Psoas muscle (tissue), 8 donors: ENCODE data around the gene GDF11. TPM values are rescaled to one million over a fixed set of nuclear protein-coding genes. Genes with fewer than 3 reads are reported as not detected.

Experiments used
- ATAC-seq, 4 donors: fragments of 200-7000 bp; cut with Tn5 transposase; one replicate each; pipeline ENCODE4 v1.9.1; 2020; ENCODE audit warnings: moderate library complexity in 3 of 4, mild to moderate bottlenecking in 2 of 4
- DNase-seq, 2 donors: peaks; one replicate each; pipeline ENCODE4 v3.0.0-alpha.2; 2020
- H3K27ac ChIP-seq: fragments of 200-600 bp; one replicate; pipeline ENCODE4 v1.8.0; 2022
- H3K27me3 ChIP-seq, 3 donors: fragments of 200-600 bp in 1 of 3; one replicate each; pipeline versions ENCODE4 v1.6.1 to v1.8.0; 2013 to 2022; ENCODE audit warnings: low read length in 2 of 3, mild to moderate bottlenecking in 2 of 3, moderate library complexity in 1 of 3; ENCODE audit not compliant: insufficient read depth in 3 of 3
- H3K36me3 ChIP-seq, 2 donors: fragments of 200-600 bp in 1 of 2; one replicate each; pipeline versions ENCODE4 v1.6.1 to v1.8.0; 2013 to 2022; ENCODE audit warnings: low read depth in 1 of 2, mild to moderate bottlenecking in 1 of 2, moderate library complexity in 1 of 2; ENCODE audit not compliant: insufficient read depth in 1 of 2
- H3K4me1 ChIP-seq: fragments of 200-600 bp; one replicate; pipeline ENCODE4 v1.8.0; 2022
- H3K4me3 ChIP-seq: fragments of 200-600 bp; one replicate; pipeline ENCODE4 v1.8.0; 2022; ENCODE audit warnings: mild to moderate bottlenecking
- H3K9me3 ChIP-seq: fragments of 200-600 bp; one replicate; pipeline ENCODE4 v1.8.0; 2022
- WGBS, 3 donors: extraction: QIAGEN DNeasy Blood & Tissue Kit; methylation state at CpG; one replicate each; pipeline versions ENCODE4 v1.1.6 to v1.1.7; 2013; 5-methylcytosine and 5-hydroxymethylcytosine counted together
- intact Hi-C, 2 donors: fragments of 100-400 bp; cut with DNase I; formaldehyde crosslinking; loops; one replicate each; pipeline versions ENCODE4 v1.11.0 to v1.14.2; 2022
- polyA plus RNA-seq, 3 donors: library from polyadenylated mRNA; stranded (reverse); fragments of 200-250 nt; gene quantifications; one replicate each; pipeline ENCODE4 v1.2.3, GENCODE V29; 2013
- total RNA-seq, 4 donors: library from RNA; stranded (reverse); fragmentation: NEBNext Ultra II Directional in 2 of 4; extraction: Animal tissue kit (Norgen Biotek cat#: 25700) in 2 of 4; gene quantifications; one replicate each; pipeline versions ENCODE4 v1.2.1 to v1.2.4, GENCODE V29; 2021 to 2023
- TF ChIP-seq, protein P1 (sequence below): fragments of 200-600 bp; IDR thresholded peaks from one replicate; pipeline ENCODE4 v1.8.0; 2022; ENCODE audit warnings: antibody characterized with exemption
- donor health status: healthy with polysubstance abuse.
- donor health status: DM: no; HTN: no; CAD: no; lungs with moderate emphysema.
- donor health status: Bipolar disorder and iron deficiency.
- donor health status: healthy.
- donor health status: DM: yes; HTN: yes; CAD: no.
- donor health status: DM: no; HTN: no; CAD: no.
- donor health status: DM: no; HTN: no; CAD: no.
- donor health status: DM: yes; HTN: yes; CAD: no.

The GDF11 gene
- total and polyA plus RNA-seq, 7 donors = 0.34 to 4.8 (median 1.4) TPM

DNA sequence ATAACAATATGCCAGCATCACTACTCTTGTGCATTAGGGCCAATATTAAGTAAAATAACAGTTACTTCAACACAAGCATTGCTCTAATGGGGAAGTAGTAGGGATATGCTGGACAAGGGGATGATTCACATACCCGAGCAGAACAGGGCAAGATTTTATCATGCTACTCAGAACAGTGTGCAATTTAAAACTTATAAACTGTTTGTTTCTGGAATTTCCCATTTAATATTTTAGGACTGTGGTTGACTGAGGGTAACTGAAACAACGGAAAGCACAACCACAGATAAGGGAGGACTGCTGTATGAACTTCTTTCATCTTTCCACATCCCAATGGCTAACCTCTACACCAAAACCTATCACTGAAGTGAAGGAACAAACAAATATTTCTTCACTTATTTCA is 37.8 kb downstream of the GDF11 start:
- Histone ChIP-seq H3K27ac (no peak overlapping the region), H3K27me3 (no peaks in the 10 kb centered on the region), H3K36me3 (peaks cover 7 to 99% of the 10 kb centered on the region in 2 donors), H3K4me3 (no peak overlapping the region), H3K4me1 (no peaks in the 10 kb centered on the region), H3K9me3 (no peaks in the 10 kb centered on the region)
- no peak for ATAC-seq
- TF ChIP-seq, protein P1, sequence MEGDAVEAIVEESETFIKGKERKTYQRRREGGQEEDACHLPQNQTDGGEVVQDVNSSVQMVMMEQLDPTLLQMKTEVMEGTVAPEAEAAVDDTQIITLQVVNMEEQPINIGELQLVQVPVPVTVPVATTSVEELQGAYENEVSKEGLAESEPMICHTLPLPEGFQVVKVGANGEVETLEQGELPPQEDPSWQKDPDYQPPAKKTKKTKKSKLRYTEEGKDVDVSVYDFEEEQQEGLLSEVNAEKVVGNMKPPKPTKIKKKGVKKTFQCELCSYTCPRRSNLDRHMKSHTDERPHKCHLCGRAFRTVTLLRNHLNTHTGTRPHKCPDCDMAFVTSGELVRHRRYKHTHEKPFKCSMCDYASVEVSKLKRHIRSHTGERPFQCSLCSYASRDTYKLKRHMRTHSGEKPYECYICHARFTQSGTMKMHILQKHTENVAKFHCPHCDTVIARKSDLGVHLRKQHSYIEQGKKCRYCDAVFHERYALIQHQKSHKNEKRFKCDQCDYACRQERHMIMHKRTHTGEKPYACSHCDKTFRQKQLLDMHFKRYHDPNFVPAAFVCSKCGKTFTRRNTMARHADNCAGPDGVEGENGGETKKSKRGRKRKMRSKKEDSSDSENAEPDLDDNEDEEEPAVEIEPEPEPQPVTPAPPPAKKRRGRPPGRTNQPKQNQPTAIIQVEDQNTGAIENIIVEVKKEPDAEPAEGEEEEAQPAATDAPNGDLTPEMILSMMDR = no peak
- intact Hi-C loops = no loop called here
- WGBS, 3 donors = 81 to 93% (median 91%) methylated on average over 2 of the region's 2 CpGs
- no peak for DNase-seq

GRCh38 chr12:55788546-55788945 is 45.6 kb downstream of the GDF11 start:
- TF ChIP-seq, protein P1 = no peak
- Histone ChIP-seq H3K4me1 (no peaks in the 10 kb centered on the region), H3K27ac (no peak overlapping the region), H3K27me3 (no peaks in the 10 kb centered on the region), H3K4me3 (no peak overlapping the region), H3K36me3 (peaks cover 19 to 100% of the 10 kb centered on the region in 2 donors), H3K9me3 (no peaks in the 10 kb centered on the region)
- ATAC-seq (no peak), DNase-seq (no peak)
- intact Hi-C loops = no loop called here
- 90 to 93% (median 92%) methylated on average over 7 of the region's 7 CpGs for WGBS, 3 donors

DNA sequence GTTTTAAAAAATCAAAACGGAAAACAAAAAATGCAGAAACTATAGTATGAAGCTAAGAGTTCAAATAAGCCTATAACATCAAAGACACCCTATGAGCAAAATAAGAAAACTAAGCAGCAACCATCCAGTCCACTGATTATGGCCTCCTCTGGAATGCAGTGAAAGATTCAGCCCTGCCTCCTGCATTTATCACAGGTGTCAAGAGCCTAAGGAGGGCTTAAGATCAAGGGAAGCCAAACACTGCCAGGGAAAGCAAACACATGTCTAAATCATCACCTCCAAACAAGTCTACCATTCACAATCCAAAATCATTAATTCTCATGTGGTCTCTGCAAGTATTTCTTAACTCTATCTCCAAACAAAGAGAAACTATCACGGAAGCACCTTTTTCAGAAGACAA is 46.2 kb downstream of the GDF11 start:
- intact Hi-C loops = no loop called here
- Histone ChIP-seq H3K27ac (no peak overlapping the region), H3K4me3 (no peak overlapping the region), H3K27me3 (no peaks in the 10 kb centered on the region), H3K9me3 (no peaks in the 10 kb centered on the region), H3K36me3 (peaks cover 15 to 100% of the 10 kb centered on the region in 2 donors), H3K4me1 (no peaks in the 10 kb centered on the region)
- ATAC-seq (no peak), DNase-seq (no peak)
- TF ChIP-seq, protein P1 = no peak
- 89 to 92% (median 91%) methylated on average over 2 of the region's 2 CpGs for WGBS, 3 donors

- 91 to 94% (median 93%) methylated on average over 3 to 4 of the region's 4 CpGs for WGBS, 3 donors
- peaks cover 14 to 100% of the 10 kb centered on the region in 2 donors for H3K36me3 ChIP-seq
- intact Hi-C loops = no loop called here
Observed at GRCh38 chr12:55789893-55790292, 47.0 kb downstream of the GDF11 start.

GRCh38 chr12:55795950-55796349 is 53.0 kb downstream of the GDF11 start:
- no peak for DNase-seq
- H3K4me3 ChIP-seq = no peak overlapping the region
- TF ChIP-seq, protein P1 = no peak
- H3K9me3 ChIP-seq = no peaks in the 10 kb centered on the region
- H3K36me3 ChIP-seq = peaks cover 9 to 92% of the 10 kb centered on the region in 2 donors
- intact Hi-C loops = no loop called here
- ATAC-seq = no peak
- H3K27me3 ChIP-seq = no peaks in the 10 kb centered on the region
- no peaks in the 10 kb centered on the region for H3K4me1 ChIP-seq
- no peak overlapping the region for H3K27ac ChIP-seq

More at GRCh38 chr12:55789893-55790292, 47.0 kb downstream of the GDF11 start:
- Histone ChIP-seq H3K4me3 (no peak overlapping the region), H3K27ac (no peak overlapping the region), H3K9me3 (no peaks in the 10 kb centered on the region), H3K4me1 (no peaks in the 10 kb centered on the region), H3K27me3 (no peaks in the 10 kb centered on the region)
- TF ChIP-seq, protein P1 = no peak
- ATAC-seq (no peak), DNase-seq (no peak)
